ENCODE results near the gene CIDEA. TPM values are rescaled to one million over a fixed set of nuclear protein-coding genes. Genes with fewer than 3 reads are reported as not detected.
"Not testable (repeated sequence)": the region's sequence is repeated elsewhere in the genome, so short reads cannot be mapped to it uniquely, and the experiment has no call there.

The CIDEA gene
- total and polyA plus RNA-seq, 8 donors = 0.15 to 0.44 TPM; not detected in 6

GRCh38 chr18:12227399-12228186 is 26.6 kb upstream of the CIDEA start:
- 42 to 79% (median 48%) methylated on average over 5 to 16 of the region's 27 CpGs for WGBS, 5 donors

GRCh38 chr18:12228308-12228707 is 25.9 kb upstream of the CIDEA start:
- H3K4me3 ChIP-seq; H3K4me1 ChIP-seq; H3K36me3 ChIP-seq; H3K27ac ChIP-seq; H3K9me3 ChIP-seq; DNase-seq; intact Hi-C loops (cut with DNase I; ENCODE audit: low total_unique reads): not testable (repeated sequence)
- 45 to 58% (median 48%) methylated on average over 2 to 3 of the region's 3 CpGs; no CpG with 5 or more reads in 1 of the 5 donors for WGBS, 5 donors
- H3K27me3 ChIP-seq = peaks cover 0 to 13% (median 0%) of the 10 kb centered on the region in 3 donors

More at GRCh38 chr18:12227399-12228186, 26.6 kb upstream of the CIDEA start:
- peaks cover 0 to 13% (median 0%) of the 10 kb centered on the region in 3 donors for H3K27me3 ChIP-seq
- H3K9me3 ChIP-seq; DNase-seq; H3K4me1 ChIP-seq; H3K4me3 ChIP-seq; H3K27ac ChIP-seq; H3K36me3 ChIP-seq; intact Hi-C loops (cut with DNase I; ENCODE audit: low total_unique reads): not testable (repeated sequence)

GRCh38 chr18:12230561-12230960 is 23.6 kb upstream of the CIDEA start:
- peaks cover 0 to 13% (median 0%) of the 10 kb centered on the region in 3 donors for H3K27me3 ChIP-seq
- H3K4me1 ChIP-seq; H3K9me3 ChIP-seq; H3K36me3 ChIP-seq; H3K4me3 ChIP-seq; DNase-seq; intact Hi-C loops (cut with DNase I; ENCODE audit: low total_unique reads); H3K27ac ChIP-seq: not testable (repeated sequence)
- 89 to 95% (median 93%) methylated on average over 8 of the region's 8 CpGs for WGBS, 5 donors

- Histone ChIP-seq H3K27me3 (peaks cover 0 to 17% (median 1%) of the 10 kb centered on the region in 3 donors), H3K4me1 (no peaks in the 10 kb centered on the region), H3K36me3 (no peaks in the 10 kb centered on the region), H3K9me3 (peaks cover 0 to 6% (median 0%) of the 10 kb centered on the region in 4 donors), H3K27ac (no peak overlapping the region), H3K4me3 (no peak overlapping the region)
- intact Hi-C loops (cut with DNase I; ENCODE audit: low total_unique reads) = no loop called here
- no peak for TF ChIP-seq POLR2A (IDR thresholded peaks at IDR 0.05)
- TF ChIP-seq POLR2AphosphoS5 (IDR thresholded peaks at IDR 0.05) = no peak
- no peak for DNase-seq
- 75 to 80% (median 77%) methylated on average over 16 to 17 of the region's 17 CpGs for WGBS, 5 donors
These were observed 22.9 kb upstream of the CIDEA start for GRCh38 chr18:12231040-12231882.

GRCh38 chr18:12231986-12232385 is 22.2 kb upstream of the CIDEA start:
- intact Hi-C loops (cut with DNase I; ENCODE audit: low total_unique reads) = no loop called here
- no peak for DNase-seq
- Histone ChIP-seq H3K36me3 (no peaks in the 10 kb centered on the region), H3K27ac (no peak overlapping the region), H3K27me3 (peaks cover 0 to 20% (median 8%) of the 10 kb centered on the region in 3 donors), H3K4me3 (no peak overlapping the region), H3K4me1 (peaks cover 0 to 2% (median 2%) of the 10 kb centered on the region in 4 donors), H3K9me3 (peaks cover 0 to 6% (median 0%) of the 10 kb centered on the region in 4 donors)
- 77 to 89% (median 83%) methylated on average over 9 of the region's 9 CpGs for WGBS, 5 donors
- TF ChIP-seq POLR2AphosphoS5 (IDR thresholded peaks at IDR 0.05) (no peak), EP300 (IDR thresholded peaks at IDR 0.05) (no peak), CTCF (IDR thresholded peaks at IDR 0.05) (no peak), POLR2A (IDR thresholded peaks at IDR 0.05) (no peak)

GRCh38 chr18:12233378-12233777 is 20.8 kb upstream of the CIDEA start:
- H3K4me3 ChIP-seq = no peak overlapping the region
- no peaks in the 10 kb centered on the region for H3K36me3 ChIP-seq
- no peak overlapping the region for H3K27ac ChIP-seq
- 48 to 67% (median 57%) methylated on average over 5 of the region's 5 CpGs for WGBS, 5 donors
- TF ChIP-seq CTCF (IDR thresholded peaks at IDR 0.05) = no peak
- TF ChIP-seq POLR2A (IDR thresholded peaks at IDR 0.05) = no peak
- no peak for TF ChIP-seq POLR2AphosphoS5 (IDR thresholded peaks at IDR 0.05)
- no peak for TF ChIP-seq EP300 (IDR thresholded peaks at IDR 0.05)
- peaks cover 0 to 7% (median 7%) of the 10 kb centered on the region in 4 donors for H3K4me1 ChIP-seq
- peaks cover 0 to 24% (median 11%) of the 10 kb centered on the region in 3 donors for H3K27me3 ChIP-seq
- intact Hi-C loops (cut with DNase I; ENCODE audit: low total_unique reads) = no loop called here
- no peak for DNase-seq
- peaks cover 0 to 6% (median 0%) of the 10 kb centered on the region in 4 donors for H3K9me3 ChIP-seq

Data from stomach (tissue), 9 donors.